GM13976 (cell line): ENCODE results near the gene ALAS1.
A peak's percentile ranks its signal among the peaks of the same experiment; 100 is the strongest.

ENCODE experiments used
- DNase-seq: peaks from one replicate; pipeline ENCODE4 v3.0.0; 2012; ENCODE audit warnings: low spot score
- CTCF ChIP-seq: IDR thresholded peaks from 2 replicates; pipeline ENCODE4 v1.5.1; 2012; ENCODE audit warnings: borderline replicate concordance, mild to moderate bottlenecking; ENCODE audit not compliant: insufficient read depth; ENCODE audit errors: extremely low read depth, missing control alignments, control extremely low read depth
- in situ Hi-C: fragments of 300-500 bp; cut with MboI; formaldehyde crosslinking; loops from one replicate; pipeline ENCODE4 v1.12.0; 2022; ENCODE audit warnings: low sequenced_read_pairs, mixed read lengths, inconsistent platforms; ENCODE audit not compliant: unreplicated experiment

The ALAS1 gene

GRCh38 chr3:52245322-52246263, 47.6 kb downstream of the ALAS1 start, which contains the start of gene PPM1M:
PPM1M (plus strand) TSS chr3:52245759; CDS start chr3:52245825, 66 bp downstream.
- TF ChIP-seq CTCF, result no peak
- in situ Hi-C loops, result no loop called here
- peak; percentile 80 for DNase-seq

GRCh38 chr3:52246264-52246620, 48.3 kb downstream of the ALAS1 start:
- peak; percentile 39 for DNase-seq
- in situ Hi-C loops, result no loop called here
- TF ChIP-seq CTCF, result no peak

GRCh38 chr3:52246728-52247408, 48.9 kb downstream of the ALAS1 start:
- in situ Hi-C loops, result no loop called here
- peak; percentile 23 for DNase-seq
- TF ChIP-seq CTCF, result no peak

- in situ Hi-C loops, result no loop called here
- no peak for TF ChIP-seq CTCF
- peak; percentile 28 for DNase-seq
Measured at GRCh38 chr3:52247409-52248164, 49.6 kb downstream of the ALAS1 start.

GRCh38 chr3:52248165-52248541, 50.2 kb downstream of the ALAS1 start:
- in situ Hi-C loops, result no loop called here
- no peak for TF ChIP-seq CTCF
- no peak for DNase-seq
